Keratinocyte (primary cell): Measurements from ENCODE around the gene HTR1E. TPM values are rescaled to one million over a fixed set of nuclear protein-coding genes. Genes with fewer than 3 reads are reported as not detected.
"Not testable (repeated sequence)": the region's sequence is repeated elsewhere in the genome, so short reads cannot be mapped to it uniquely, and the experiment has no call there.

Experiments
- DNase-seq: peaks from one replicate; pipeline ENCODE4 v3.0.0-alpha.2; 2011; ENCODE audit warnings: low read depth, missing footprints, low spot score
- FAIRE-seq: peaks from 2 replicates; lab custom pipeline; 2011; peaks lifted over from hg19 to GRCh38; lab: Jason Lieb, UNC
- H2AFZ ChIP-seq: 2 replicates; pipeline ENCODE4 v1.6.0; 2012; ENCODE audit warnings: low read length, control low read depth, inconsistent platforms; ENCODE audit not compliant: control insufficient read depth
- H3K27ac ChIP-seq: 2 replicates; pipeline ENCODE4 v1.5.1; 2011; ENCODE audit warnings: low read length; ENCODE audit not compliant: control insufficient read depth, insufficient read depth
- H3K27me3 ChIP-seq: 3 replicates; pipeline ENCODE4 v1.6.0; 2011; ENCODE audit warnings: low read length; ENCODE audit not compliant: control insufficient read depth, insufficient read depth; ENCODE audit errors: extremely low read depth
- H3K36me3 ChIP-seq, 2 experiments: 2 replicates in 1 of 2; 3 replicates in 1 of 2; pipeline ENCODE4 v1.5.1; 2011; ENCODE audit warnings: low read length in 2 of 2, mild to moderate bottlenecking in 1 of 2; ENCODE audit not compliant: control insufficient read depth in 2 of 2, insufficient read depth in 2 of 2; ENCODE audit errors: extremely low read depth in 1 of 2
- H3K4me1 ChIP-seq: 3 replicates; pipeline ENCODE4 v1.5.1; 2011; ENCODE audit warnings: low read length; ENCODE audit not compliant: control insufficient read depth, insufficient read depth; ENCODE audit errors: extremely low read depth
- H3K4me2 ChIP-seq: 3 replicates; pipeline ENCODE4 v1.6.0; 2011; ENCODE audit warnings: low read depth, low read length; ENCODE audit not compliant: control insufficient read depth, insufficient read depth; ENCODE audit errors: extremely low read depth
- H3K4me3 ChIP-seq, 3 experiments: fragments of 200-600 bp in 1 of 3; sonication (generic) in 1 of 3; 2 replicates in 2 of 3; 3 replicates in 1 of 3; pipeline ENCODE4 v1.5.1; 2011 to 2016; ENCODE audit warnings: low read length in 3 of 3, mild to moderate bottlenecking in 3 of 3, control low read depth in 2 of 3, inconsistent platforms in 1 of 3, low read depth in 1 of 3, mixed read lengths in 1 of 3, mixed run types in 1 of 3, moderate library complexity in 1 of 3; ENCODE audit not compliant: control insufficient read depth in 2 of 3, insufficient read depth in 2 of 3; ENCODE audit errors: extremely low read depth in 1 of 3
- H3K79me2 ChIP-seq: 2 replicates; pipeline ENCODE4 v1.6.0; 2012; ENCODE audit warnings: low read length; ENCODE audit not compliant: control insufficient read depth, insufficient read depth
- H3K9ac ChIP-seq: 3 replicates; pipeline ENCODE4 v1.6.0; 2011; ENCODE audit warnings: low read length; ENCODE audit not compliant: control insufficient read depth, insufficient read depth; ENCODE audit errors: extremely low read depth
- H3K9me1 ChIP-seq: 3 replicates; pipeline ENCODE4 v1.6.0; 2011; ENCODE audit warnings: low read length; ENCODE audit not compliant: control insufficient read depth, insufficient read depth; ENCODE audit errors: extremely low read depth
- H3K9me3 ChIP-seq: 2 replicates; pipeline ENCODE4 v1.5.1; 2012; ENCODE audit warnings: low read depth, low read length; ENCODE audit not compliant: control insufficient read depth
- H4K20me1 ChIP-seq: 3 replicates; pipeline ENCODE4 v1.6.0; 2011; ENCODE audit warnings: low read length; ENCODE audit not compliant: control insufficient read depth, insufficient read depth; ENCODE audit errors: extremely low read depth
- CTCF ChIP-seq, 3 experiments: IDR thresholded peaks in 1 of 3; conservative IDR thresholded peaks in 1 of 3; optimal IDR thresholded peaks in 1 of 3; 2 replicates in 2 of 3; 3 replicates in 1 of 3; pipeline versions ENCODE3 to v1.5.1; 2011; ENCODE audit warnings: low read length in 3 of 3, mild to moderate bottlenecking in 3 of 3, moderate library complexity in 2 of 3, control low read depth in 1 of 3, inconsistent platforms in 1 of 3; ENCODE audit not compliant: insufficient read depth in 2 of 3; ENCODE audit errors: extremely low read depth in 1 of 3
- EZH2 ChIP-seq: IDR thresholded peaks from one replicate; pipeline ENCODE4 v1.6.1; 2012; ENCODE audit warnings: inconsistent platforms, mild to moderate bottlenecking, low read length, moderate library complexity
- dilution Hi-C: fragments of 300-500 bp; cut with MboI; formaldehyde crosslinking; loops from one replicate; pipeline ENCODE4 v1.7.0; 2020; ENCODE audit warnings: low sequenced_read_pairs; ENCODE audit not compliant: extremely low pct_ligation_motif_present
- polyA plus RNA-seq, 5 experiments: library from polyadenylated mRNA; depleted of rRNA in 3 of 5; stranded (reverse) in 3 of 5; stranded (forward) in 1 of 5; unstranded in 1 of 5; fragments of >200 nt; gene quantifications; 1 replicate in 1 of 5; 2 replicates in 3 of 5; 3 replicates in 1 of 5; pipeline versions ENCODE4 v1.2.1 to v1.2.3, GENCODE V29; 2011 to 2012; ENCODE audit warnings: missing spikeins in 2 of 5, low read depth in 1 of 5, low replicate concordance in 1 of 5

HTR1E gene
- polyA plus RNA-seq, 1 donor (not counting 4 experiments of a cell fraction or from before 2014, with no cell fraction given): not detected

GRCh38 chr6:87009581-87009980 is 72.3 kb downstream of the HTR1E start:
- H3K27me3 ChIP-seq, H3K9me1 ChIP-seq, H4K20me1 ChIP-seq, H3K36me3 ChIP-seq, H3K4me1 ChIP-seq, H3K4me2 ChIP-seq, dilution Hi-C loops, H2AFZ ChIP-seq, H3K9me3 ChIP-seq, DNase-seq, H3K4me3 ChIP-seq, H3K9ac ChIP-seq, H3K79me2 ChIP-seq, FAIRE-seq, H3K27ac ChIP-seq: not testable (repeated sequence)

- Histone ChIP-seq H3K9me1 (no peaks in the 10 kb centered on the region), H2AFZ (no peak overlapping the region)
Measured at GRCh38 chr6:87012035-87012434, 74.7 kb downstream of the HTR1E start.

More at GRCh38 chr6:87012035-87012434, 74.7 kb downstream of the HTR1E start:
- no peak for DNase-seq
- FAIRE-seq: no peak
- Histone ChIP-seq H3K27me3 (no peaks in the 10 kb centered on the region), H3K9me3 (peaks cover 3% of the 10 kb centered on the region), H3K4me1 (no peaks in the 10 kb centered on the region), H3K36me3 (no peaks in the 10 kb centered on the region), H4K20me1 (no peaks in the 10 kb centered on the region), H3K4me3 (no peak overlapping the region), H3K4me2 (no peak overlapping the region), H3K79me2 (no peaks in the 10 kb centered on the region), H3K9ac (no peak overlapping the region), H3K27ac (no peak overlapping the region)
- dilution Hi-C loops: no loop called here
- no peak for TF ChIP-seq CTCF (optimal IDR thresholded peaks at IDR 0.05 in 1 of 3, IDR thresholded peaks at IDR 0.05 in 1 of 3, conservative IDR thresholded peaks at IDR 0.05 in 1 of 3; ENCODE audit: extremely low read depth in 1 of 3, insufficient read depth in 2 of 3, low read length in 3 of 3)
- no peak for TF ChIP-seq EZH2
